ENCODE results near the gene TPRG1L.

TPRG1L gene

DNA sequence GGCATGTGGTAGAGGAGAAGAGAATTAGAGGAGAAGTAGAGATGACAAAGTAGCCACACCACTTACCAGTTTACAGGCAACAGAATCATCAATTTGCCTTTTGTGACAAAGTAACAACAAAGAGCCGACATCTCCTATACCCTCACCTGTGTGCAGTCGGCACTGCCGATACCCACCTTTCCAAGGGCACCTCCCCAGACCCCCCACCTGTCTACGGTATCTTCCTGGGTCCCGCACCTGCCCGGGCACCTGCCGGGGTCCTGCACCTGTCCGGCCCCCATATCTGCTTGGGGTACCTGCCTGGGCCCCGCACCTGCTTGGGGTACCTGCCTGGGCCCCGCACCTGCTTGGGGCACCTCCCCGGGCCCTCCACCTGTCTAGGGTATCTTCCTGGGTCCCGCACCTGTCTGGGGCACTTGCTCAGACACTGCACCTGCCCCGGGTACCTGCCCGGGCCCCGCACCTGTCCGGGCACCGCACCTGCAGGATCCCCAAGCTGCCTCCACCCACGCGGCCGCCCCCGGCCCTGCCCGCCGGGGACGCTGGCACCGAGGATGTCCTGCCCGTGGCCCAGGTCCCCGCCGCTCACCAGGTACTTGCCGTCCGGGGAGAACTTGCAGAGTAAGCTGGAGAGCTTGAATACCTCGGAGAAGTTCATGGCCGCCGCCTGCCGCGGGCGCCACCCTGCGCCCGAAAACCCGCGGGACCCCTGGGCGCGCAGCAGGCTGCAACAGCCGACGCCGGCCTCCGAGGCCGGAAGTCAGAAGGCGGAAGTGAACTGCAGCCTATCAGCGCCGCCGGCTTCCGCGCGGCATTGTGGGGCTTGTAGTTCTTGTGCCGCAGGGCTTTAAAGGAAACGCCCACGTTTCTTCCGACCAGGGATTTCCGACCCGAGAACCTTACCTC, 24.8 kb downstream of the TPRG1L start, which contains the start of gene WRAP73:
WRAP73 (minus strand) TSS at position 762 of the 906 bp plus-strand sequence; CDS start at position 658, 104 bp downstream.
- DNase-seq = peak; percentile 71

DNA sequence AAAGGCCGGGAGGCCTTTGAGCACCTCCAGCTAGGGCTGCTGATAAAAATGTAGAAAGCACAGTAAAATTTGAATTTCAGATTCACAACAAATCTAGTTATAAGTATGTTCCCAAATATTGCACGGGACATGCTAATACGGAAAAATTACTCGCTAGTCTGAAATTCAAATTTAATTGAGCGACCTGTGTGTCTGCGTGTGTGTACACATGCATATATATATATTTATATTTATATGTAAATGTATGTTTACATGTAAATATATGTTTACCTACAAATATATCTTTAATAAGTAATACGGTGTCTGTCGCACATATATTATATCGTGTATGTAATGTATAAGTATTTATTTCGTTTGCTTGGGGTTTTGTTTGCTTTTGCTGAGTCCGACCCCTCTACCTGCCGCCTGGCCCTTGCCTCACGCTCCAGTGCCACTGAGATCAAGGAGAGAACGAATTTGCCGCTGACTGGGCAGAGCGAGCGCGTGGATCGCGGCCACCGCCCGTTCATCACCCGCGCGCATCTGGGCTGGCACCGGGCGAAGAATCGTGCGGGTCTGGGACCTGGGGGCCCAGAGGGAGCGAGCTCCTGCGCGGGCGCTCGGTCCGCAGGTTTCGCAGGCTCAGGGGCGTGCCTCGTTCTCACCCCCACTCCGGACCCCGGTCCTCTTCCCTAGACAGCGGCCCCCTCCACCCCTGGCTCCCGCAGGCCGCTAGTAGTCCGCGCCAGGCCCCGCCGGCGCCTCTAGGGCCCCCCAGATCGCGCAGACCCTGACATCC, 25.6 kb downstream of the TPRG1L start:
- no peak for DNase-seq

DNA sequence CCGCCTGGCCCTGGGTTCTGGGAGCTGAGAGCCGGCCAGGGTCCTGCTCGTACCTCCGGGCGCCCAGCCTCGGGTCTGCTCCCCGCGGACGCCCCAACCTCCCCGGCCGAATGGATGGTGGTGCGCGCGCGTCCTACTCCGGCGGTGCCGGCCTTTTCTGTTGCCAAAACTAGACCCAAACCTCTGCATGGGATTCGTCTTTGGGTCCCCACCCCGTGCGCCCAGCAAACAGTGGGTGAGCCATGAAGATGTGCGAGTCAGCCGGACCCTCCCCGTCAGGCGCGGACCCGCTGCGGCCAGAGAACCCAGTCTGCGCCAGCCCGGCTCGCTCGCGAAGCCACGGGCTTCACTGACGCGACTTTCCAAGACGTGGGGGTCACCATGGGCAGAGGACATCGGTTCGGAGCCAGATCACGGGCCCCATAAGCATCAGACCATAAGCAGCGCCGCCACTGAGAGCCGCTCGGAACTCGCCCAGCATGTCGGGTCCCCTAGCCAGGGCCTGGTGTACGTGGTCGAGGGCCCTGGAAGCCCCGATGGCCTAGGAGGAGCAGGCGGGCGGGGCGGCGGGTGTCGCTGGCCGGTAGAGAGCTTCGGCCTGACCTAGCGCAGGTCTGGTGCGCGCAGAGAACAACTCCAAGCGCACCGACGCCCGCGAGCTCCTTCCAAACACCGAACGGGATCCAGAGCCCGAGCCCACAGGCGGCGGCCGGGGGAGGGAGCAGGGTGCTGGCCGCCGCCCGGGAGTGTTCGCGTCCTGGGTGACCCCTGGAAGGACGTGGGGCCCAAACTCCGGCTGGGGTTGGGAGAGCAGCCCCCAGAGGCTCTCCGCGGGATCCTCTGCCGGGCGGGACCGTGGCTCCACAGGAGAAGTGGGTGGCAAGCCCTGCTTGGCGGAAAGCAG, 26.5 kb downstream of the TPRG1L start:
- DNase-seq = no peak

DNA sequence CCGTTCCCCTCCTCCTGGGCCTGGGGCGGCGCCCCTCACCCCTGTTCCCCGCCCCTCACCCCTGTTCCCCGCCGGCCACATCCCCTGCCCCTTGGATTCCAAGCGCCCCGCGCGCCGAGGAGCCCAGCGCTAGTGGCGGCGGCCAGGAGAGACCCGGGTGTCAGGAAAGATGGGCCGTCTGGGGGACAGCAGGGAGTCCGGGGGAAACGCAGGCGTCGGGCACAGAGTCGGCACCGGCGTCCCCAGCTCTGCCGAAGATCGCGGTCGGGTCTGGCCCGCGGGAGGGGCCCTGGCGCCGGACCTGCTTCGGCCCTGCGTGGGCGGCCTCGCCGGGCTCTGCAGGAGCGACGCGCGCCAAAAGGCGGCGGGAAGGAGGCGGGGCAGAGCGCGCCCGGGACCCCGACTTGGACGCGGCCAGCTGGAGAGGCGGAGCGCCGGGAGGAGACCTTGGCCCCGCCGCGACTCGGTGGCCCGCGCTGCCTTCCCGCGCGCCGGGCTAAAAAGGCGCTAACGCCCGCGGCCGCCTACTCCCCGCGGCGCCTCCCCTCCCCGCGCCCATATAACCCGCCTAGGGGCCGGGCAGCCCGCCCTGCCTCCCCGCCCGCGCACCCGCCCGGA, 27.2 kb downstream of the TPRG1L start, which contains the start of gene TP73:
TP73 (plus strand) TSS at position 587 of the 618 bp plus-strand sequence. CDS start 29,850 bp downstream, outside the sequence.
- DNase-seq = no peak

DNA sequence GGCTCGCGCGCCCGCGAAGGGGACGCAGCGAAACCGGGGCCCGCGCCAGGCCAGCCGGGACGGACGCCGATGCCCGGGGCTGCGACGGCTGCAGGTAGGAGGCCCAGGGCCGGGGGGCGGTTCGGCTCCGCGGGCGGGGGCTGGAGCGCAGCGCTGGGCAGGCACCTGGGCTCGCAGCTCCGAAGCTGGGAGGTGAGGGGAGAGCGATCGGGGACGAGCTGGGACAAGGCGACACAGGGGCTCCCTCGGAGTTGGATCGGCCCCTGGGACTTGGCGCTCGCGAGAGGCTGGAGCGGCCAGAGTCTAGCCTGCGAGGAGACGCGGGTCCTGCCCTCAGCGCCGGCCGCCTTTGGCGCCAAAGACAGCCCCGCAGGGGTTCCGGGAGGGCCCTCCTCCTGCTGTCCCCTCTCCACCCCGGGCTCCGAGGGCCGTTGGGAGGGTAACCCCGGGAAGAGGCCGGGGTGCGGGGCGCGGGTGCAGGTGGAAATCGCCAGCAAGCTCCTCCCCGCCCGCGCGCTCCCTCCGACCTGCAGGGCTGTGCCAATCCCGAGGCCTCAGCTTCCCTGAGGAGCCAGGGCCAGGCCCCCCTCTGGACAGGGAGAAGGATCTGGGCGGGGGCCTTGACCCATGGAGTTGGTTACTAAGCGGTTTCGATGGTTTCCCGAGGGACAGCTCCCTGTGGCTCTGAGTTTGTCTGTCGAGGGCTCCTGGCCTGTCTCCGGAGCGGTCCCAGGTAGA, 27.9 kb downstream of the TPRG1L start:
- DNase-seq = peak; percentile 38

DNA sequence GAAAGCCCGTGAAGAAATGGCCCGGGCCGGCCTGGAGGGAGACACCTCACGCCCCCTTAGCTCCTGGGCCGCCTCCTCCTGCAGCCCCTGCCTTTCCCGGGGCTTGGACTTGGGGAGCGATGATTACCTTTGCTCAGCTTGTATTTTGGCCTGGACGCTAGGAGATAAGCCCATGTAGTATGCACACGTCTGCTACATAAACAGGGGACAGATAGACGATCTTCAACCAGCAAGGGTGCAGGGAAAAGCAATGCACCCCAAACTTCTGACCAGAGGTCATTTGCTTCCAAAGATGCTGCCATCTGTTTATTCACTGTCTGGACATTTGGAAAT, 28.4 kb downstream of the TPRG1L start:
- no peak for DNase-seq

DNA sequence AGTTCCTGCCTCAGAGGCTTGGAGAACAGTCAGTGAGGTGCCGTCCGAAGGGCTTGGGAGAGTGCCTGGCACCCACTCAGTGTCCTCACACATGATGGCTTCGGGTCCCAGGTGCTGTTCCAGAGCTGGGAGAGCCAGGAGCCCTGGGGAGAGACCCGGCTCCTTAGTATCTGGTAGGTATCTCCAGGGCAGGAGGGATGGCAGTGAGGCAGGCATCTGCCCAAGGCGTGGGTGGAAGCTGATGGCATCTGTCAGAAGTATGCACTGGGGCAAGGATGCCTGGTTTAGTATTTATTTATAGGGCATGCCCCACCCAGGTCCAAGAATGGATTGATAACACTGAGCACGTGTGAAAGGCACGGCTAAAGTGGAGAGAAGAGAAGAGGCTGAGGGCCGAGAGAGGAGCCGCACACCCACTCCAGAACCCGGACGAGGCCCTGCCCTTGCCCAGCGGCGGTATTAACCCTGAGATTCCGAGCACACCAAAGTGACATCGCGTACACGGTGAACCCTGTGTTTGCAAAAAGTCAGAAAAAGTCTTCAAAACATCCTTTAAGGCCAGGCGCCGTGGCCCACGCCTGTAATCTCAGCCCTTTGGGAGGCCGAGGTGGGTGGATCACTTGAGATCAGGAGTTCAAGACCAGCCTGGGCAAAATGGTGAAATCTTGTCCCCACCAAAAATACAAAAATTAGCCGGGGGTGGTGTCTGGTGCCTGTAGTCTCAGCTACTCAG, 29.9 kb downstream of the TPRG1L start:
- DNase-seq = no peak

DNA sequence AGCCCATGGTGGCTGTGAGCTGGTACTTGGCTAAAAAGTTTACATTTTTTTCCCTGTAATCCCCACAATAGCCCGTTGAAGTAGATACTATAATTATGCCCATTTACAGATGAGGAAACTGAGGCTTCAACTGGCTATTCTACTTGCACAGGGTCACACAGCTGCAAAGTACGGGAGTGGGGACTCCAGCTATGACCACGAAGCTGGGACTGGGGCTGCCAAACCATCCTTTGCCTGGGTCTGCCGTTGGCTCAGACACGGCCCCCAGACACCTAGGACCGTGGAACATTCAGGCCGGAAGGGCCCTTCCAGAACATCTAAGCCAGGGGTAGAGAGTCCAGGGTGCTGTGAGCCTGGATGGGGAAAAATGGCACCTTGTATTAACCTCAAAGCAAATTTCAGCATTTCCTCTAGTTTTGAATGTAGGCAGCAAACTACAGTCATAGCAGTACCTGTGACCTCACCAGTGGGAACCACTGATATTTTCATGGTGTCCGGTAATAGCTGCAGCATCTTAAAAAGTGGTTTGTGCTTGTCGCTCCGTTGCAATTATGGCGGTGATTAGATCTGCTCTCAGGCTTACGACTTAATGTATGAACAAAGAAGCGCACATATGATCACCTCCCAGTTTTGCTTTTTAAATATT, 31.8 kb downstream of the TPRG1L start:
- no peak for DNase-seq

DNA sequence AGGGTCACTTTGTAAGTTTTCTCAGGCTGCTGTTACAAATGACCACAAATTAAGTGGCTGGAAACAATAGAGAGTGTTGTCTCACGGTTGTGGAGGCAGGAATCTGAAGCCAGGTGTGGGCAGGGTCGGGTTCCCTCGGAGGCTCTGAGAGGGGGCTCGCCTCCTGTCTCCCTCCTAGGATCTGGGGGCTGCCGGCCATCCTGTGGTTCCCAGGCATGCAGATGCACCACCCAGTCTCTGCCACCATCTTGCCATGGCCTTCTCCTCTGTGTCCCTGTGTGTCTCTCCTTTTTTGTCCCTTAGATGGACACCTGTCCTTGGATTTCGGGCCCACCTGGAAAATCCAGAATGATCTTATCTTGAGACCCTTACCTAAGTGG, 32.3 kb downstream of the TPRG1L start:
- no peak for DNase-seq

DNA sequence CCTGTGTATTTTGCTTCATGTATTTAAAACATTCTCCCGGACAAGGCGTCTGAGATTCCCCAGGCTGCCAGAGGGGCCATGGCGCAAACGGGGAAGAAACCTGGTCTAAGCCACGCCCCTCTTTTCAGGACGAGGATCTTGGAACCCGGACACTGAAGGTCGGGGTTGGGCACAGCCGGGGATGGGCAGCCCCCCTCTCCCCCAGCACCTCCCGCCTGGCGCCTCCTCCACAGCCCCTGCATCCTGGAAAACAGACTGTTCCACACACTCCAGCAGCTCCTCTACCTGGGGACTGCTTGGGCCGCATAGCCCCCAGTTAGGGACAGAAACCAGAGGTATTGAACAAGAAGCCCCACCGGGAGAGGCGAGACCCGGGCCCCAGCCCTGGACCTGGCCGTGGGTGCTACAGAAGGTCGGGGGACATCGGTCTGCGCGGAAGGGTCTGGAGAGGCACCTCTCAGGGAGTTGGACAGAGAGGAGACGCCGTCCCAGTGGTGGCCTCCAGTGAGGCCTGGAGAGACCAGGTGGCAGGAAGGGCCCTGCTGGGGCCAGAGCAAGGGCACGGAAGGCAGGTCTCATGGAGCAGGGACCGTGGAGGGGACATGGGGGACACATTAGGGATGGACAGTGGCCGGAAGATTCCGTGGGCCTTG, 32.9 kb downstream of the TPRG1L start:
- no peak for DNase-seq

DNA sequence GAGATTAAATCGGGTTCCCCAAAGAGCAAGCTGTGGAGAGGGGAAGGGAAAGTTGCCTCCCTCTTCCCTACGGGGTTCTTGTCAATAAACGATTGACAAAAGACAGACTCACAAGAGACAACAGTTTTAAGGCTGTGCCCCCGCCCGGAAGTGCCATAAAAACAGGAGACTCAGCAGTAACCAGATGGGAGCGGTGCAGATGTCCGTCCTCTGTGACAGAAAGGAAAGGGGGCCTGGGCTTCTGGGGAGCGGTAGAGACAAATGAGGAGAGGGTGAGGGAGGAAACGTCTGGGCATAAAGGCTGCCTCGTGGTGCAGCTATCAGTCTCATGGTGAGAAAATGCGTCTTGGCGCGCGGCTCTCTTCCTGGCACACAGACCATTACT, 33.4 kb downstream of the TPRG1L start:
- DNase-seq = no peak

DNA sequence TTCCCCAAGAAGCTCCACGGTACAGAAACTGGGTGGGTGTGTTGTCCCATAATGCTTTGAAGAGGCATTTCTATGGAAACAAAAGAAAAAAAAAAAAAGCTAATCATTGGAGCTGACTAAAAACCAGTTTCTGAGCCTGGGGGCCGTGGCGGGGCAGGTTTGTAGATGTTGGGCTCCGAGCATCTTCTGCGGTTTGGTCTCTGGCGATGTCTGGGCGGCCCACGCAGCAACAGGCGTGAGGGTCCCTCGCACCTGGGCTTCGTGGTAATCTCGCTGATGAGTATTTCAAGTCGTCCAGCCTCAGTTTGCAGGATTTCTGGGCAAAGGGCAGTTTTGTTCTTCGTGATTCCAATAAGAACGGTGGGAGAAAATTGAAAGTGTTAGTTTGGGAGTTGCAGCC, 34.3 kb downstream of the TPRG1L start:
- DNase-seq = no peak

DNA sequence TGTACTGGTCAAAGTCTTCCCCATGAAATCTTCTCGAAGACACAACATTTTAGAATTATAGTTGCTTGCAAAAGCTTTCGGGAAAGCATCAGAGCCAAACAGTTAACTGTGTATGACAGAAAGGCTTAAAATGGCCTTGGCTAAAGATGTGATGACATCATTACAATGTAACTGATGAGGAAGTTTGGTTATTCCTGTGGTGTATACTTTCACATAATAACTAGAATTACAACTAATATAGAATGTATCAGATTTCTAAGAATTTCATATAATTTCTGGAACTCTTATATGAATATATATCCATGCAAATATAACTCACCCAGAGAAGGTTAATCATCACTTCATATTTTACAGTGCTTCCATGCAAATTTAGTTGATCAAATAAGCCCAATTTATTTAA, 35.9 kb downstream of the TPRG1L start:
- DNase-seq = no peak

DNA sequence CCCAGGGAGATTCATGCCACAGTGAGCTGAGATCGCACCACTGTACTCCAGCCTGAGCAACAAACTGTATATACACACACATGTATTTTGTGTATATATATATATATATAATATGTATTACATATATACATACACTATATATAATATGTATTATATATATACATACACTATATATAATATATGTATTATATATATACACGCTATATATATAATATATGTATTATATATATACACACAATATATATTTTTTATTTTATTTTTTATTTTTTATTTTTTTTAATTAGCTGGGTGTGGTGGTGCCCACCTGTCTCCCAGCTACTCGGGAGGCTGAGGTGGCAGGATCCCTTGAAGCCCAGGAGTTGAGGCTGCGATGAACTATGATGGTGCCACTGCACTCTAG, 36.8 kb downstream of the TPRG1L start:
- no peak for DNase-seq

DNA sequence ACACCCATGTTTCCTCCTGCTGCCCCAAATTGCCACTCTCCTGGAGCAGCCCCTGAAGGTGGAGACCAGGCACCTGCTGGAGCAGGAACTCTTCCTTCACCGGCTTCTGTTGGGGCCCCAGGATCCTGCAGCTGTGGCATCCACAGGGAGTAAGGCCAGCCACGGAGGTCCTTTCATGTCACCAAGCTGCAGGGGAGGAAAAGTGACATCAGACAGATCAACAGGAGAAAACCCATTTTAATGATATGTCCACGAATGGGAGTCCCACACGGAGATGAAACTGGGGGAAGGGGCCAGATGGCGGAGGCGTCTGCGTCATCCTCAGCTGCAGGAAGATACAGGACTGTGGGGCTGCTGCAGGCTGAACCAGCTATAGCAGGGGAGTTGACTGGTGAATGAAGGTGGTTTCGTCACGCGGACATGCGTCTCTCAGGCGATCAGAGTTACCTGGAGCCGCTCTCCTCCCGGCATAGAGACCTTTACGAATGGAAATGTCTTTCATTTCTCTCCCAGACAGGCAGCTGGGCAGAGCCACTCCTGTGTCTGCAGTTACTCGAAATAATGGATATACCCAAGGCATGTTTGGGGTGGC, 37.4 kb downstream of the TPRG1L start:
- no peak for DNase-seq

DNA sequence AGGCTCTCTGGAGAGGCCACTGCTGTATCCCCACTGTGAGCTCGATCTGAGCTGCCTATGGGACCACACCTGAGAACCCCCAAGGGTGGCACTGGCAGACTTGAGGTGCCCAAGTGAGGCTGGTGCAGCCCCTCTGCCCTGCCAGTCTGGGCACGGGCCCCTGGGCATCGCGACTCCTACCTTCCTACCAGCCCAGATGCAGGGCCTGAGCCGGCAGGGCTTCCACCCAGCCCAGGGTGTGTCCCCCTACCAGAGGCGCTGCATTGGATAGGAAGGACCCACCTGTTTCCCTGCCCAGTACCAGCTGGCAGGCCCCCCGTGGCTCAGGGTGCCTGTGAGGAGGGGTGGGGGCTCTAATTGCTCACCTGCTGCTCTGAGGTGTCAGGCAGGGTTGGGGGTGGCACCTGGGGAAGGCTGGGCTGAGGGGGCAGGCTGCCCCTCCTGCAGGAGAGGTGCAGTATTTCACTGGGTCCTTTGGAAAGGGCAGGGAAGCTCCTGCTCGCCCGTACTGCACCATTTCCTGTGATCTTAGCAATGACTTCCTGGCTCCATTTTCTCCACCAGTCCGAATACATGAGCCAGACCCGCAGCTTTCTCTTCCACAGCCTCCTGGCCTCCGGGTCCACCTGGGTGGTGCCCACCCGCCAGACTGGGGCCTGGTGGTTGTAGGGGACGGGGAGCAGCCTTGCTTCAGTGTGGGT, 39.3 kb downstream of the TPRG1L start:
- DNase-seq = peak; percentile 46

DNA sequence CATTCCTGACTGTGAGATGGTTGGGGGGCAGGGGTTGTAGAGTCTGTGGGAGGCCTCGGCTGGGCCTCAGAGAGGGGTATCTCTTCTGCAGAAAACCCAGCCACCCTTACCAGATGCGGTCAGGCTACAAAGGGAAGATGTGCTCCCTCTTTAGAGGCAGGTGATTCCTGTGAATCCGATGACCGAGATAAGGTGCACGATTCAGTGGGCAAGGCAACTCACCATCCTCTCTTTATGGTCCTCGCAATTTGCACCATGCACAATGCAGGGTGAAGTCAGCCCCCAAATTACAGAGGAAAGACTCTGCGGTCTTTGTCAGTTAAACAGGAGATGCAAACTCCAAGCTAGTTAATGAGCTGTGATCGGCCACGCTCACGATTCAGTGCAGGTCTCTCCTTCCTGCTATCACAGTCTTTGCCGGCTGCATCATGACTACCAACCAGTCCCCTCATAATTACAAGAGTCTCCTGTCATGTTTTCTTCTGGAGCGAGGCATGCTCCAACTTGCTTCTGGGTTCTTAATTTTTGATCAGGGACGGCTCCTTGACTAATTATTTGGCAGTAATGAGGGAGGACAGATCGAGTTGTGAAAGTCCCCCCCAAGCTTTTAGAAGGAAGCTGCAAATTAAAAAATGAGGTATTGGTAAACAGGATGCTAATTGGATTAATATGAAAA, 40.0 kb downstream of the TPRG1L start:
- DNase-seq = no peak

DNA sequence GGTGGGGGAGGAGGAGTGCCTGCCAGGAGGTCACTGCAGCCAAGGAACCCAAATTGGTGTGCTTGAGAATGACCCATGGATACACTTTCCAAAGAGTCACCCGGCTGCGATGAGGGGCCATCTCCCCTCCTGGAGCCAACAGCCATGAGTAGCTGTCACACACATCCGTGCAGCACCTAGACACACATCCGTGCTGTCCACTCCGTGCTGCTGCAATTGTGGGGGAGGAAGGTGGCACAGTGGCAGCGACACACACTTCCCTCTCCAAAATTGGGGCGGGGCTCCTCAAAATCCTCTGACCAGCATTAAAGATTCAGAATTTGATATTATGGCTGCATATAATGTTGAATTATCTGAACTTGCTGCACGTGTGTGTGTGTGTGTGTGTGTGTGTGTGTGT, 43.3 kb downstream of the TPRG1L start:
- no peak for DNase-seq

Data from NCI-H510A (cell line).